ACC112 (cell line): ENCODE results near the gene WDR70.

Experiments used
- H2AFZ ChIP-seq: fragments of 200-600 bp; sonication (generic); one replicate; pipeline ENCODE4 v1.6.0; 2017; ENCODE audit warnings: antibody characterized with exemption, low read length; ENCODE audit not compliant: unreplicated experiment
- H3K27ac ChIP-seq: fragments of 200-600 bp; sonication (generic); 2 replicates; pipeline ENCODE4 v1.5.1; 2014; ENCODE audit warnings: low read depth, mild to moderate bottlenecking, antibody characterized with exemption, low read length, moderate library complexity
- H3K27me3 ChIP-seq: fragments of 200-600 bp; sonication (generic); 2 replicates; pipeline ENCODE4 v1.6.1; 2014; ENCODE audit warnings: mild to moderate bottlenecking, antibody characterized with exemption, low read length, moderate library complexity, mixed read lengths; ENCODE audit not compliant: insufficient read depth
- H3K36me3 ChIP-seq: fragments of 200-600 bp; sonication (generic); 2 replicates; pipeline ENCODE4 v1.6.1; 2016; ENCODE audit warnings: mild to moderate bottlenecking, antibody characterized with exemption, low read length, moderate library complexity, mixed read lengths; ENCODE audit not compliant: insufficient read depth
- H3K4me1 ChIP-seq: fragments of 200-600 bp; sonication (generic); one replicate; pipeline ENCODE4 v1.6.1; 2016; ENCODE audit warnings: low read length, mixed read lengths; ENCODE audit not compliant: insufficient read depth, unreplicated experiment, control insufficient read depth
- H3K4me3 ChIP-seq: fragments of 200-600 bp; sonication (generic); 2 replicates; pipeline ENCODE4 v1.5.1; 2014; ENCODE audit warnings: mild to moderate bottlenecking, low read depth, low read length
- H3K79me2 ChIP-seq: fragments of 200-600 bp; sonication (generic); one replicate; pipeline ENCODE4 v1.6.0; 2016; ENCODE audit warnings: low read length; ENCODE audit not compliant: control insufficient read depth, unreplicated experiment, insufficient read depth

WDR70 gene

GRCh38 chr5:37490931-37491330 is 111.8 kb downstream of the WDR70 start:
- Histone ChIP-seq H3K27ac (no peak overlapping the region), H3K36me3 (peaks cover 5% of the 10 kb centered on the region), H3K4me1 (peaks cover 20% of the 10 kb centered on the region)

GRCh38 chr5:37492778-37493555 is 113.8 kb downstream of the WDR70 start:
- Histone ChIP-seq H3K27me3 (no peaks in the 10 kb centered on the region), H3K79me2 (no peaks in the 10 kb centered on the region), H3K4me1 (peaks cover 20% of the 10 kb centered on the region), H3K36me3 (peaks cover 8% of the 10 kb centered on the region), H2AFZ (no peak overlapping the region), H3K4me3 (no peak overlapping the region), H3K27ac (no peak overlapping the region)

More at GRCh38 chr5:37490931-37491330, 111.8 kb downstream of the WDR70 start:
- Histone ChIP-seq H3K4me3 (no peak overlapping the region), H2AFZ (no peak overlapping the region), H3K79me2 (no peaks in the 10 kb centered on the region), H3K27me3 (no peaks in the 10 kb centered on the region)

- Histone ChIP-seq H3K4me3 (no peak overlapping the region), H3K27me3 (no peaks in the 10 kb centered on the region), H3K4me1 (peaks cover 20% of the 10 kb centered on the region), H3K79me2 (no peaks in the 10 kb centered on the region), H3K36me3 (peaks cover 5% of the 10 kb centered on the region; the same call in 1 of the 2 replicates), H3K27ac (peak overlapping the region; percentile 79), H2AFZ (no peak overlapping the region)
Observed at GRCh38 chr5:37494756-37495155, 115.6 kb downstream of the WDR70 start.

GRCh38 chr5:37495210-37495609 is 116.1 kb downstream of the WDR70 start:
- Histone ChIP-seq H3K27ac (peak overlapping the region; percentile 79), H3K79me2 (no peaks in the 10 kb centered on the region), H2AFZ (no peak overlapping the region), H3K27me3 (no peaks in the 10 kb centered on the region), H3K4me1 (peaks cover 20% of the 10 kb centered on the region), H3K4me3 (no peak overlapping the region), H3K36me3 (peaks cover 5% of the 10 kb centered on the region; the same call in 1 of the 2 replicates)

GRCh38 chr5:37495668-37496347 is 116.7 kb downstream of the WDR70 start:
- Histone ChIP-seq H3K27ac (peak overlapping the region; percentile 79), H3K79me2 (no peaks in the 10 kb centered on the region), H2AFZ (no peak overlapping the region), H3K27me3 (no peaks in the 10 kb centered on the region), H3K4me3 (no peak overlapping the region), H3K4me1 (peaks cover 20% of the 10 kb centered on the region), H3K36me3 (peaks cover 5% of the 10 kb centered on the region; the same call in 1 of the 2 replicates)

- Histone ChIP-seq H3K4me1 (peaks cover 26% of the 10 kb centered on the region), H3K79me2 (no peaks in the 10 kb centered on the region), H3K27me3 (no peaks in the 10 kb centered on the region), H3K27ac (no peak overlapping the region), H3K36me3 (peaks cover 5% of the 10 kb centered on the region), H3K4me3 (no peak overlapping the region), H2AFZ (no peak overlapping the region)
Observed at GRCh38 chr5:37496902-37497445, 117.9 kb downstream of the WDR70 start.

- peaks cover 5% of the 10 kb centered on the region for H3K4me1 ChIP-seq
- H3K79me2 ChIP-seq = no peaks in the 10 kb centered on the region
- no peak overlapping the region for H3K27ac ChIP-seq
- no peaks in the 10 kb centered on the region for H3K27me3 ChIP-seq
- no peak overlapping the region for H2AFZ ChIP-seq
- peaks cover 5% of the 10 kb centered on the region for H3K36me3 ChIP-seq
- H3K4me3 ChIP-seq = no peak overlapping the region
Observed at GRCh38 chr5:37501152-37501551, 122.0 kb downstream of the WDR70 start.

GRCh38 chr5:37506241-37506640 is 127.1 kb downstream of the WDR70 start:
- H3K36me3 ChIP-seq = no peaks in the 10 kb centered on the region; the same call in 1 of the 2 replicates
- H3K27me3 ChIP-seq = no peaks in the 10 kb centered on the region
- no peak overlapping the region for H2AFZ ChIP-seq
- H3K4me3 ChIP-seq = no peak overlapping the region
- peaks cover 2% of the 10 kb centered on the region for H3K4me1 ChIP-seq
- no peaks in the 10 kb centered on the region for H3K79me2 ChIP-seq
- no peak overlapping the region for H3K27ac ChIP-seq

GRCh38 chr5:37506722-37507121 is 127.6 kb downstream of the WDR70 start:
- Histone ChIP-seq H3K79me2 (no peaks in the 10 kb centered on the region), H3K27ac (no peak overlapping the region), H3K36me3 (no peaks in the 10 kb centered on the region; the same call in 1 of the 2 replicates)

GRCh38 chr5:37511646-37512045 is 132.5 kb downstream of the WDR70 start:
- Histone ChIP-seq H3K79me2 (no peaks in the 10 kb centered on the region), H3K27ac (no peak overlapping the region), H2AFZ (no peak overlapping the region), H3K4me3 (no peak overlapping the region), H3K27me3 (no peaks in the 10 kb centered on the region), H3K4me1 (no peaks in the 10 kb centered on the region), H3K36me3 (no peaks in the 10 kb centered on the region)

More at GRCh38 chr5:37506722-37507121, 127.6 kb downstream of the WDR70 start:
- Histone ChIP-seq H2AFZ (no peak overlapping the region), H3K4me3 (no peak overlapping the region), H3K4me1 (no peaks in the 10 kb centered on the region), H3K27me3 (no peaks in the 10 kb centered on the region)
